H9 (cell line): ENCODE measurements around the gene RAP1GAP2. TPM values are rescaled to one million over a fixed set of nuclear protein-coding genes. Genes with fewer than 3 reads are reported as not detected.

Experiments
- DNase-seq: peaks from one replicate; pipeline ENCODE4 v3.0.0-alpha.2; 2017
- H2AFZ ChIP-seq: one replicate; pipeline ENCODE4 v1.6.1; 2013; ENCODE audit warnings: mild to moderate bottlenecking, low read length, control low read depth, moderate library complexity
- H2AK5ac ChIP-seq: 2 replicates; pipeline ENCODE4 v1.6.1; 2013; ENCODE audit warnings: low read length, control low read depth, mixed read lengths; ENCODE audit not compliant: insufficient read length
- H2BK120ac ChIP-seq: one replicate; pipeline ENCODE4 v1.6.1; 2013; ENCODE audit warnings: low read depth, mild to moderate bottlenecking, low read length, control low read depth, inconsistent platforms; ENCODE audit not compliant: poor library complexity, severe bottlenecking
- H2BK12ac ChIP-seq: 2 replicates; pipeline ENCODE4 v1.6.1; 2013; ENCODE audit warnings: low read length, control low read depth, mixed read lengths, low read depth; ENCODE audit not compliant: insufficient read length
- H2BK15ac ChIP-seq: 2 replicates; pipeline ENCODE4 v1.6.1; 2013; ENCODE audit warnings: low read depth, low read length, control low read depth
- H2BK20ac ChIP-seq: one replicate; pipeline ENCODE4 v1.6.1; 2013; ENCODE audit warnings: low read depth, mild to moderate bottlenecking, low read length, control low read depth, inconsistent platforms; ENCODE audit not compliant: poor library complexity, severe bottlenecking
- H2BK5ac ChIP-seq: 2 replicates; pipeline ENCODE4 v1.6.1; 2013; ENCODE audit warnings: low read length, control low read depth, mixed read lengths; ENCODE audit not compliant: insufficient read length
- H3K14ac ChIP-seq: 2 replicates; pipeline ENCODE4 v1.6.1; 2013; ENCODE audit warnings: low read length, control low read depth; ENCODE audit not compliant: insufficient read depth
- H3K18ac ChIP-seq: 2 replicates; pipeline ENCODE4 v1.6.1; 2013; ENCODE audit warnings: low read depth, mild to moderate bottlenecking, mixed read lengths, low read length, control low read depth; ENCODE audit not compliant: insufficient read length
- H3K23ac ChIP-seq: 2 replicates; pipeline ENCODE4 v1.6.1; 2013; ENCODE audit warnings: low read length, control low read depth, mixed read lengths, low read depth; ENCODE audit not compliant: insufficient read length
- H3K23me2 ChIP-seq: 2 replicates; pipeline ENCODE4 v1.6.1; 2013; ENCODE audit warnings: low read depth, mild to moderate bottlenecking, mixed read lengths, low read length, control low read depth; ENCODE audit not compliant: insufficient read length, poor library complexity, severe bottlenecking
- H3K27ac ChIP-seq: 2 replicates; pipeline ENCODE4 v1.5.1; 2013; ENCODE audit warnings: low read length, control low read depth, mixed read lengths, low read depth; ENCODE audit not compliant: insufficient read length
- H3K27me3 ChIP-seq: 2 replicates; pipeline ENCODE4 v1.6.1; 2013; ENCODE audit warnings: low read length, control low read depth, inconsistent platforms; ENCODE audit not compliant: insufficient read depth
- H3K4ac ChIP-seq: 2 replicates; pipeline ENCODE4 v1.6.1; 2013; ENCODE audit warnings: low read depth, mild to moderate bottlenecking, control low read depth, inconsistent platforms, low read length, moderate library complexity
- H3K4me1 ChIP-seq: 2 replicates; pipeline ENCODE4 v1.6.1; 2013; ENCODE audit warnings: low read length, control low read depth, inconsistent platforms; ENCODE audit not compliant: insufficient read depth
- H3K4me2 ChIP-seq: 2 replicates; pipeline ENCODE4 v1.6.1; 2013; ENCODE audit warnings: low read length, control low read depth, mixed read lengths; ENCODE audit not compliant: insufficient read length, insufficient read depth
- H3K56ac ChIP-seq: 2 replicates; pipeline ENCODE4 v1.6.1; 2013; ENCODE audit warnings: low read depth, mild to moderate bottlenecking, mixed read lengths, low read length, control low read depth; ENCODE audit not compliant: insufficient read length
- H3K79me1 ChIP-seq: 2 replicates; pipeline ENCODE4 v1.6.1; 2013; ENCODE audit warnings: low read depth, mild to moderate bottlenecking, moderate library complexity, low read length, control low read depth, inconsistent platforms; ENCODE audit not compliant: insufficient read depth, poor library complexity, severe bottlenecking
- H3K79me2 ChIP-seq: 2 replicates; pipeline ENCODE4 v1.6.1; 2013; ENCODE audit warnings: low read length, control low read depth, inconsistent platforms; ENCODE audit not compliant: insufficient read depth
- H3K9ac ChIP-seq: 2 replicates; pipeline ENCODE4 v1.6.1; 2013; ENCODE audit warnings: low read length, control low read depth, mixed read lengths; ENCODE audit not compliant: insufficient read length; ENCODE audit errors: extremely low read depth
- H3K9me3 ChIP-seq: one replicate; pipeline ENCODE4 v1.6.1; 2013; ENCODE audit warnings: low read depth, low read length, inconsistent platforms; ENCODE audit not compliant: control insufficient read depth
- H3T11ph ChIP-seq: one replicate; pipeline ENCODE4 v1.6.1; 2013; ENCODE audit warnings: mild to moderate bottlenecking, low read length, control low read depth, inconsistent platforms
- H4K20me1 ChIP-seq: one replicate; pipeline ENCODE4 v1.6.1; 2013; ENCODE audit not compliant: control insufficient read depth, insufficient read length, insufficient read depth
- H4K5ac ChIP-seq: 2 replicates; pipeline ENCODE4 v1.6.1; 2013; ENCODE audit warnings: low read depth, mild to moderate bottlenecking, mixed read lengths, low read length, control low read depth; ENCODE audit not compliant: insufficient read length
- H4K8ac ChIP-seq: replicated peaks from 2 replicates; pipeline ENCODE4 v1.6.1; 2013; ENCODE audit warnings: low read length, control low read depth, mixed read lengths, low read depth; ENCODE audit not compliant: insufficient read length
- H4K91ac ChIP-seq: 2 replicates; pipeline ENCODE4 v1.6.1; 2013; ENCODE audit warnings: low read depth, mild to moderate bottlenecking, moderate library complexity, mixed read lengths, low read length, control low read depth; ENCODE audit not compliant: insufficient read length
- H3K27ac Mint-ChIP-seq, 3 experiments: 2 replicates in 2 of 3; 3 replicates in 1 of 3; pipeline ENCODE4 v1.8.0; 2020 to 2021; ENCODE audit warnings: mixed read lengths in 3 of 3, mild to moderate bottlenecking in 1 of 3, moderate library complexity in 1 of 3
- H3K27me3 Mint-ChIP-seq: 2 replicates; pipeline ENCODE4 v1.8.0; 2021; ENCODE audit warnings: low read depth, mild to moderate bottlenecking, moderate library complexity, mixed read lengths
- H3K36me3 Mint-ChIP-seq, 3 experiments: 2 replicates in 2 of 3; 3 replicates in 1 of 3; pipeline ENCODE4 v1.8.0; 2020 to 2021; ENCODE audit warnings: low read depth in 3 of 3, mixed read lengths in 3 of 3; ENCODE audit not compliant: insufficient read depth in 1 of 3
- H3K4me1 Mint-ChIP-seq, 2 experiments: 2 replicates each; pipeline ENCODE4 v1.8.0; 2020; ENCODE audit warnings: mixed read lengths in 2 of 2
- H3K4me3 Mint-ChIP-seq, 2 experiments: 2 replicates in 1 of 2; 3 replicates in 1 of 2; pipeline ENCODE4 v1.8.0; 2020 to 2021; ENCODE audit warnings: mild to moderate bottlenecking in 2 of 2, mixed read lengths in 2 of 2, moderate library complexity in 1 of 2
- H3K9me3 Mint-ChIP-seq, 2 experiments: 2 replicates in 1 of 2; 3 replicates in 1 of 2; pipeline ENCODE4 v1.8.0; 2020; ENCODE audit warnings: mild to moderate bottlenecking in 2 of 2, mixed read lengths in 2 of 2, moderate library complexity in 1 of 2
- WGBS: extraction: QIAGEN DNeasy Blood & Tissue Kit; methylation state at CpG from one replicate; pipeline ENCODE4 v1.1.7; 2013; ENCODE audit warnings: missing lambda C conversion rate, low lambda C conversion rate, mixed read lengths; ENCODE audit not compliant: insufficient read length; ENCODE audit errors: extremely low coverage; 5-methylcytosine and 5-hydroxymethylcytosine counted together
- total RNA-seq: library from RNA; stranded (reverse); gene quantifications from 2 replicates; pipeline ENCODE4 v1.2.1, GENCODE V29; 2021
- TF ChIP-seq, protein P1 (sequence below): fragments of 200-600 bp; sonication (generic); conservative IDR thresholded peaks from 3 replicates; pipeline ENCODE4 v1.8.0; 2021; ENCODE audit warnings: antibody characterized with exemption, mild to moderate bottlenecking

Gene RAP1GAP2
- total RNA-seq, 1 experiment from 2014 or later, result 33.8 TPM

GRCh38 chr17:3017936-3018335 lies 221.7 kb downstream of the RAP1GAP2 start:
- Mint-ChIP-seq H3K9me3 (peaks cover 19% of the 10 kb centered on the region in 2 experiments), H3K4me1 (no peaks in the 10 kb centered on the region), H3K27me3 (no peaks in the 10 kb centered on the region), H3K36me3 (peaks cover 32 to 53% (median 34%) of the 10 kb centered on the region in 3 experiments), H3K27ac (peak overlapping the region in 1 of 3 experiments; percentile 40; a peak in 1 of 7 replicates), H3K4me3 (no peak overlapping the region)
- no peak overlapping the region for H4K91ac ChIP-seq
- DNase-seq, result no peak
- no peaks in the 10 kb centered on the region for H3K9me3 ChIP-seq
- H3K4me2 ChIP-seq, result no peak overlapping the region
- no peak overlapping the region for H3K9ac ChIP-seq
- no peak overlapping the region for H3K23ac ChIP-seq
- H2AK5ac ChIP-seq, result no peak overlapping the region
- H3K56ac ChIP-seq, result no peak overlapping the region
- H3K4ac ChIP-seq, result no peak overlapping the region
- H4K8ac ChIP-seq, result no peak overlapping the region
- H4K5ac ChIP-seq, result no peak overlapping the region
- H2BK15ac ChIP-seq, result no peak overlapping the region
- no peak overlapping the region for H2BK12ac ChIP-seq
- no peak overlapping the region for H3T11ph ChIP-seq
- no CpG with 5 or more reads among the region's 15 CpGs for WGBS
- no peak overlapping the region for H3K14ac ChIP-seq
- H2BK120ac ChIP-seq, result no peak overlapping the region
- H2AFZ ChIP-seq, result no peak overlapping the region
- H2BK5ac ChIP-seq, result no peak overlapping the region
- no peak overlapping the region for H3K18ac ChIP-seq
- no peaks in the 10 kb centered on the region for H3K4me1 ChIP-seq
- H3K27ac ChIP-seq, result no peak overlapping the region
- H3K23me2 ChIP-seq, result no peaks in the 10 kb centered on the region
- no peaks in the 10 kb centered on the region for H3K79me1 ChIP-seq
- H3K79me2 ChIP-seq, result no peaks in the 10 kb centered on the region
- peaks cover 3% of the 10 kb centered on the region for H4K20me1 ChIP-seq
- no peak overlapping the region for H2BK20ac ChIP-seq
- TF ChIP-seq, protein P1, sequence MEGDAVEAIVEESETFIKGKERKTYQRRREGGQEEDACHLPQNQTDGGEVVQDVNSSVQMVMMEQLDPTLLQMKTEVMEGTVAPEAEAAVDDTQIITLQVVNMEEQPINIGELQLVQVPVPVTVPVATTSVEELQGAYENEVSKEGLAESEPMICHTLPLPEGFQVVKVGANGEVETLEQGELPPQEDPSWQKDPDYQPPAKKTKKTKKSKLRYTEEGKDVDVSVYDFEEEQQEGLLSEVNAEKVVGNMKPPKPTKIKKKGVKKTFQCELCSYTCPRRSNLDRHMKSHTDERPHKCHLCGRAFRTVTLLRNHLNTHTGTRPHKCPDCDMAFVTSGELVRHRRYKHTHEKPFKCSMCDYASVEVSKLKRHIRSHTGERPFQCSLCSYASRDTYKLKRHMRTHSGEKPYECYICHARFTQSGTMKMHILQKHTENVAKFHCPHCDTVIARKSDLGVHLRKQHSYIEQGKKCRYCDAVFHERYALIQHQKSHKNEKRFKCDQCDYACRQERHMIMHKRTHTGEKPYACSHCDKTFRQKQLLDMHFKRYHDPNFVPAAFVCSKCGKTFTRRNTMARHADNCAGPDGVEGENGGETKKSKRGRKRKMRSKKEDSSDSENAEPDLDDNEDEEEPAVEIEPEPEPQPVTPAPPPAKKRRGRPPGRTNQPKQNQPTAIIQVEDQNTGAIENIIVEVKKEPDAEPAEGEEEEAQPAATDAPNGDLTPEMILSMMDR, result no peak
- no peaks in the 10 kb centered on the region for H3K27me3 ChIP-seq
